ENCODE measurements around the gene TSPAN4. TPM values are rescaled to one million over a fixed set of nuclear protein-coding genes. Genes with fewer than 3 reads are reported as not detected.

TSPAN4 gene
- total and polyA plus RNA-seq, 8 donors: 46.9 to 132 (median 73.8) TPM

DNA sequence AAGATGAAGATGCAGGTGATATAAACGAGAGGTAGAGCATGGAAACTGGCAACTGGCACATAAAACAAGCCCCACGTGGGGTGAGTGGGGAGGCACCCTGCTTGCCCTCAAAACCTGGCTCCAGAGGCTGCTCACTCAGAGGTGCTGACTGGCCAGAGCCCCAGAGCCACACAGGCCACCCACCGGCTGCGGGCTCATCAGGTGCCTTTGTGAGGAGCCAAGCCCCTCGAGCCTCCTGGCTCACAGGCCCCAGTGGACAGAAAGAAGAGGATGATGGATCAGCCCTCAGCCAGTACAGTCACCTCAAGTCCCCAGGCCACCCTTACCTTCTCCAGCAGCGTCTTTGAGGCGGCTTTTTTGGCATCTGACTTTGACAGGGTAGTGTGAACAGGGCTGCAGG lies 61.7 kb downstream of the TSPAN4 start:
- peaks cover 0 to 59% of the 10 kb centered on the region in 2 donors for H3K36me3 ChIP-seq
- peaks cover 0 to 5% of the 10 kb centered on the region in 2 donors for H3K4me1 ChIP-seq
- DNase-seq: no peak
- no peak overlapping the region for H3K4me3 ChIP-seq
- intact Hi-C loops (cut with DNase I): no loop called here
- no peak overlapping the region for H3K27ac ChIP-seq
- H3K27me3 ChIP-seq: no peaks in the 10 kb centered on the region
- ATAC-seq: no peak
- H3K9me3 ChIP-seq: no peaks in the 10 kb centered on the region
- TF ChIP-seq, protein P1, sequence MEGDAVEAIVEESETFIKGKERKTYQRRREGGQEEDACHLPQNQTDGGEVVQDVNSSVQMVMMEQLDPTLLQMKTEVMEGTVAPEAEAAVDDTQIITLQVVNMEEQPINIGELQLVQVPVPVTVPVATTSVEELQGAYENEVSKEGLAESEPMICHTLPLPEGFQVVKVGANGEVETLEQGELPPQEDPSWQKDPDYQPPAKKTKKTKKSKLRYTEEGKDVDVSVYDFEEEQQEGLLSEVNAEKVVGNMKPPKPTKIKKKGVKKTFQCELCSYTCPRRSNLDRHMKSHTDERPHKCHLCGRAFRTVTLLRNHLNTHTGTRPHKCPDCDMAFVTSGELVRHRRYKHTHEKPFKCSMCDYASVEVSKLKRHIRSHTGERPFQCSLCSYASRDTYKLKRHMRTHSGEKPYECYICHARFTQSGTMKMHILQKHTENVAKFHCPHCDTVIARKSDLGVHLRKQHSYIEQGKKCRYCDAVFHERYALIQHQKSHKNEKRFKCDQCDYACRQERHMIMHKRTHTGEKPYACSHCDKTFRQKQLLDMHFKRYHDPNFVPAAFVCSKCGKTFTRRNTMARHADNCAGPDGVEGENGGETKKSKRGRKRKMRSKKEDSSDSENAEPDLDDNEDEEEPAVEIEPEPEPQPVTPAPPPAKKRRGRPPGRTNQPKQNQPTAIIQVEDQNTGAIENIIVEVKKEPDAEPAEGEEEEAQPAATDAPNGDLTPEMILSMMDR (IDR thresholded peaks at IDR 0.05): no peak

DNA sequence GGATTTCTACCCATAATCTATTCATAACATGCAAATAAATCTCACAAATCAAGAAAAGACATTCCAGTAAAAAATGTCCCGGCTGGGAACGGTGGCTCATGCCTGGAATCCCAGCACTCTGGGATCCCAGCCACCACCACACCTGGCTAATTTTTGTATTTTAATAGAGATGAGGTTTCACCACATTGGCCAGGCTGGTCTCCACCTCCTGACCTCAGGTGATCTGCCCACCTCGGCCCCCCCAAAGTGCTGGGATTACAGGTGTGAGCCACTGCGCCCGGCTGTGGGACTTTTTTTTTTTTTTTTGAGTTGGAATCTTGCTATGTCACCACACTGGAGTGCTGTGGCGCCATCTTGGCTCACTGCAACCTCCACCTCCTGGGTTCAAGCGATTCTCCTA lies 63.3 kb downstream of the TSPAN4 start:
- Histone ChIP-seq H3K9me3 (no peaks in the 10 kb centered on the region), H3K27ac (no peak overlapping the region), H3K4me1 (peaks cover 5 to 13% of the 10 kb centered on the region in 2 donors), H3K27me3 (no peaks in the 10 kb centered on the region), H3K36me3 (peaks cover 0 to 43% of the 10 kb centered on the region in 2 donors), H3K4me3 (no peak overlapping the region)
- intact Hi-C loops (cut with DNase I): no loop called here
- no peak for DNase-seq
- ATAC-seq: no peak
- TF ChIP-seq, protein P1 (IDR thresholded peaks at IDR 0.05): no peak

DNA sequence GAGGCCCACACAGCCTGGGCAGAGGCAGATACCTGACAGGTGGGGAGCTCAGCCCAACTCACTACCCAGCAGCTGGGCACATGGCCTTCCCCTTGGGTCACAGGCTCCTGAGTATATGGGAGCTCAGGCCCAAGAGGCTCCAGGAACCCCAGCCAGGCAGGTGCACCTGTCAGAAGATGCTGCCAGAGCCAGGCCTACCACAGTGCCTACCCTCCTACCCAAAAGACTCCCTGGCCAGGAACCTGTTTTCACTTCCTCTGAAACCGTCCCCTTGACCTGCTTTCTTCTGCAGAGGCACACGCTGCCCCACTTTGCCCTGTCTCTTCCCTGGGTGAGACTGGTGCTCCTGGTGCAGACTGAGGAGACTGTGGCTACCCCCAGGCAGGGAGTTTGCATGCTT lies 65.0 kb downstream of the TSPAN4 start:
- intact Hi-C loops (cut with DNase I): no loop called here
- no peak for ATAC-seq
- peaks cover 5 to 22% of the 10 kb centered on the region in 2 donors for H3K4me1 ChIP-seq
- no peaks in the 10 kb centered on the region for H3K9me3 ChIP-seq
- H3K36me3 ChIP-seq: peaks cover 0 to 26% of the 10 kb centered on the region in 2 donors
- TF ChIP-seq, protein P1 (IDR thresholded peaks at IDR 0.05): no peak
- H3K27me3 ChIP-seq: no peaks in the 10 kb centered on the region
- H3K27ac ChIP-seq: no peak overlapping the region
- no peak overlapping the region for H3K4me3 ChIP-seq
- DNase-seq: no peak

DNA sequence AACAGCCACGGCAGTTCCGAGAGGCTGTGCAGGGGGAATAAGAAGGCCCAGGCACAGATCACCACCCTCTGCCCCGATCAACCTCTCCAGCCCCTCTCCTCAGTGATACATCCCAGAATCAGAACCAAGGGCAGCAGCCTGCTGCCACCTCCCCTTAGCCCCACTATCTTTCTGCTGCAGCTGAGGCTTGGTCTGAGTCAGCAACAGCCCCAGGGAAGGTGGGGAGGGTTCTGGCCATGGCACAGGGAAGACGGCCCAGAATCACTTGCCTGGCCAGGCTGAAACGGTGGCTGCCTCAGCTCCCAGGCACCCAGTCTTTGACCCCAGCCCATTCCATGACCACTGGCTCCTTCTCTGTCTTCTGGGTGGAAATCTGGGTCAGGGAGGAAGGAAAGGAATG lies 65.6 kb downstream of the TSPAN4 start:
- H3K4me1 ChIP-seq: peaks cover 5 to 22% of the 10 kb centered on the region in 2 donors
- TF ChIP-seq, protein P1 (IDR thresholded peaks at IDR 0.05): no peak
- H3K27ac ChIP-seq: no peak overlapping the region
- no peaks in the 10 kb centered on the region for H3K9me3 ChIP-seq
- DNase-seq (no peak), ATAC-seq (no peak)
- peaks cover 0 to 20% of the 10 kb centered on the region in 2 donors for H3K36me3 ChIP-seq
- intact Hi-C loops (cut with DNase I): no loop called here
- H3K27me3 ChIP-seq: no peaks in the 10 kb centered on the region
- no peak overlapping the region for H3K4me3 ChIP-seq

DNA sequence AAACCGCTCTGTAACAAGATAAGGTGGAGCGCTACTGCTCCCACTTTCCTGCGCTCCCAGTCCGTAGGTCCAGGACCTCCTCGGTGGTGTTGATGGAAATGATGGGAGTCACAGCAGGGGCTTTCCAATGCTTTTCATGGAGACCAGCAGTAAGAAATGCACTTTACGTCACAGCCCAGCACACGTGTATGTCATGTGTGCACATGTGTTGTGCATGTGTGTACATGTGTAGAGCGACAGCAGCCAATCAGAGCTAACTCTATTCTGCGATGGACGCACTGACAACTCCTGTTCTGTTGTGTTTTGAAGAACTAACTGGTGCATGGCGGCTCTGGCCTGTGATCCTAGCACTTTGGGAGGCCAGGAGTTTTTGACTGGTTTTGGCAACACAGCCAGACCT lies 66.8 kb downstream of the TSPAN4 start:
- H3K4me3 ChIP-seq: peak overlapping the region in 1 of 2 donors; percentile 80
- DNase-seq (no peak), ATAC-seq (no peak)
- TF ChIP-seq, protein P1 (IDR thresholded peaks at IDR 0.05): no peak
- H3K27me3 ChIP-seq: no peaks in the 10 kb centered on the region
- no peak overlapping the region for H3K27ac ChIP-seq
- peaks cover 5 to 22% of the 10 kb centered on the region in 2 donors for H3K4me1 ChIP-seq
- no peaks in the 10 kb centered on the region for H3K9me3 ChIP-seq
- H3K36me3 ChIP-seq: peaks cover 0 to 8% of the 10 kb centered on the region in 2 donors
- intact Hi-C loops (cut with DNase I): no loop called here
